ENCODE measurements around the gene SAMD13. TPM values are rescaled to one million over a fixed set of nuclear protein-coding genes. Genes with fewer than 3 reads are reported as not detected.
A peak's percentile ranks its signal among the peaks of the same experiment; 100 is the strongest.

Gene SAMD13
- total and polyA plus RNA-seq, 7 experiments from 2014 or later, result 0.27 to 0.75 (median 0.43) TPM; not detected in 2

DNA sequence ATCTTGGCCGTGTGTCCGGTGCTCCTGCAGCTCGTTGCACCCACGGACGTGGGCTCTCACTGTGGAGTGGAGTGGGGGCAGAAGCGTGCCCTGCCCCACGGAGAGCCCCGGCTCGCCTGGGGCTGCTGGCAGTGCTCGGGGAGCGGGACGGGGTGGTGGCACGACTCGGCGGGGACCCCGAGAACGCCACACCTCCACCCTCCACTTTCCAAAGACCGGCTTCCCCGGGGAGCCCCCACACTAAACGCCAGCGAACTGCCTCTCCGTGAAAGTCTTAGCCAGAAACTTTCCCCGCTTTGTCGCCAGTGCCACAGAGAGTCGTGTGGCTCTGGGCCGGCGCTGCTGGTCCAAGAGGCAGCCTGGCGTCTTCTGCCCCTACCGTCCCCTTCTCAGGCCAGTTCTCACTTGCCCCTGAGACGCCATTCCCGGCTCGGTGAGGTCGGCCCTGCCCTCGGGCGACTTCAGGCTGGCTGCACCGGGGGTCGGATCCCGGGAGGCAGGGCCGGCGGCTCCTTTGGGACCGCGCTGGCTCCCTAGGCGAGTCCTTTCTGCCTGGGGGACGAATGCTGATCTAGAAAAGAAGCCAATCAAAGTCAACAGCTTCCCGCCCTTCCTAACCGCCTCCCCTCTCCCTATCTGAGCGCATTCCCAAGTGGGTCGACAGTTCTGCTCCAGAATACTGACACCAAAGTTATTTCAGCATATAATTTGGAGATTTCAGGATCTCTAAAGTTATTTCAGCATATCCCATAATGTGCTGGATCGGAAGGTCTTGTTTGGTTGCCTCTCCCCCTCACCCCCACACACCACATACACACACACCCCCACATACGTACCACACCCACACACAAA lies 2.6 kb upstream of the SAMD13 start:
- ATAC-seq (peak; percentile 58), DNase-seq (peak in 7 of 9 donors; percentile 10 to 39 (median 34))
- Mint-ChIP-seq H3K36me3 (peaks cover 0 to 5% (median 0%) of the 10 kb centered on the region in 5 donors), H3K4me1 (peaks cover 18 to 58% (median 46%) of the 10 kb centered on the region in 7 donors), H3K4me3 (peak overlapping the region; percentile 83 to 95 (median 90)), H3K9me3 (peaks cover 0 to 9% (median 2%) of the 10 kb centered on the region in 11 donors), H3K27me3 (peaks cover 0 to 14% (median 6%) of the 10 kb centered on the region in 5 donors), H3K27ac (peak overlapping the region; percentile 77 to 92 (median 79))
- intact Hi-C loops (cut with micrococcal nuclease), result loop anchor here (1.0 to 5.0 kb wide), 9 partner anchors 134 to 1408 kb away; partner anchors contain the start of genes CTBS (in 2 of the 2), C1orf52 (in 1 of the 2), PRKACB (in 1 of the 2) and ZNHIT6 (in 1 of the 2)
- ChIA-PET POLR2A (interaction anchor here (0.7 to 1.6 kb wide), 4 partner anchors 8 to 275 kb away, joined by 3 to 7 read pairs (median 4); partner anchors contain the start of genes CTBS and PRKACB), CTCF (interaction anchor here (0.9 kb wide), 1 partner anchor 138 kb away, joined by 3 read pairs; no protein-coding TSS in a partner anchor)
- Histone ChIP-seq H3K27me3 (ENCODE audit: control insufficient read depth in 2 of 2, insufficient read depth in 2 of 2, low read length in 2 of 2) (no peaks in the 10 kb centered on the region), H3K27ac (ENCODE audit: low read depth, low read length) (peak overlapping the region; percentile 69), H3K4me3 (ENCODE audit: low read length) (peak overlapping the region; percentile 92), H3K36me3 (ENCODE audit: control insufficient read depth in 2 of 3, insufficient read depth in 3 of 3, low read length in 3 of 3) (no peaks in the 10 kb centered on the region), H3K9me3 (ENCODE audit: control insufficient read depth in 2 of 3, low read length in 3 of 3) (no peaks in the 10 kb centered on the region), H3K4me1 (ENCODE audit: control insufficient read depth in 2 of 2, insufficient read depth in 2 of 2, low read length in 2 of 2) (peaks cover 4 to 26% of the 10 kb centered on the region in 2 donors)

DNA sequence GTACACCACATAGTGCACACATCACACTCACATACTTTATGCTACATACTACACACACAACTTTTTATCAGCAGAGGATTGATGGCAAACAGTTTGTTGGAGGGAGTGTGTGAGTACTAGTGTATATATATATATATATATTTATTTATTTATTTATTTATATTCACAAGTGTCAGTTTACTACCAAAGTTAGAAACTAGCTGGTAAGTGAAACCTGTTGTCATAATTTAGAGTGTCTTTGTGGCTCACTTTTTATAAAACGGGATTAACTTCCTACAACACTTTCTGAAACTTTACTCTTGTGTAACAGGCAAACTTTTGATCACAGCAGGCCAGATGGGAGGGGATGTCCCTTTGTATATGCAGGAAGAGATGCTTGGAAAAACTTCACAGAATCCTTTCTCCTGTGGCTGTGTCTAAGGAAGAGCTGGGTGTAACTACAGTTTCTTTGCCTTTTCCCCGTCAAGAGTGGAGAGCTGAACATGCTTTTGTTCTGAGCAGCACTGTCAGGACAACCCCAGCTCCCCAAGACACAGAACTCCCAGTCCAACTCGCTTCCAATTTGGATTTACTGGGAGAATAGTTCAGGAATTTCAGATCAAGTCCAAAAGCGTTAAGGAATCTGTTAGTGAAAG lies 1.9 kb upstream of the SAMD13 start:
- Mint-ChIP-seq H3K9me3 (peaks cover 0 to 9% (median 0%) of the 10 kb centered on the region in 11 donors), H3K4me1 (peaks cover 18 to 58% (median 46%) of the 10 kb centered on the region in 7 donors), H3K4me3 (peak overlapping the region; percentile 83 to 95 (median 90)), H3K36me3 (no peaks in the 10 kb centered on the region), H3K27ac (peak overlapping the region; percentile 11 to 92 (median 77)), H3K27me3 (peaks cover 0 to 11% (median 5%) of the 10 kb centered on the region in 5 donors)
- intact Hi-C loops (cut with micrococcal nuclease), result loop anchor here (2.0 to 10.0 kb wide), 13 partner anchors 133 to 1408 kb away; partner anchors contain the start of genes BCL10 (in 1 of the 2), C1orf52 (in 1 of the 2), CTBS (in 1 of the 2) and PRKACB (in 1 of the 2)
- Histone ChIP-seq H3K36me3 (ENCODE audit: control insufficient read depth in 2 of 3, insufficient read depth in 3 of 3, low read length in 3 of 3) (no peaks in the 10 kb centered on the region), H3K27me3 (ENCODE audit: control insufficient read depth in 2 of 2, insufficient read depth in 2 of 2, low read length in 2 of 2) (no peaks in the 10 kb centered on the region), H3K9me3 (ENCODE audit: control insufficient read depth in 2 of 3, low read length in 3 of 3) (no peaks in the 10 kb centered on the region), H3K27ac (ENCODE audit: low read depth, low read length) (no peak overlapping the region), H3K4me1 (ENCODE audit: control insufficient read depth in 2 of 2, insufficient read depth in 2 of 2, low read length in 2 of 2) (peaks cover 4 to 26% of the 10 kb centered on the region in 2 donors), H3K4me3 (ENCODE audit: low read length) (peak overlapping the region; percentile 92)
- POLR2A ChIA-PET, result interaction anchor here (1.0 kb wide), 1 partner anchor 155 kb away, joined by 4 read pairs; no protein-coding TSS in a partner anchor
- DNase-seq (no peak), ATAC-seq (no peak)
- CTCF ChIA-PET, result no interaction called here

DNA sequence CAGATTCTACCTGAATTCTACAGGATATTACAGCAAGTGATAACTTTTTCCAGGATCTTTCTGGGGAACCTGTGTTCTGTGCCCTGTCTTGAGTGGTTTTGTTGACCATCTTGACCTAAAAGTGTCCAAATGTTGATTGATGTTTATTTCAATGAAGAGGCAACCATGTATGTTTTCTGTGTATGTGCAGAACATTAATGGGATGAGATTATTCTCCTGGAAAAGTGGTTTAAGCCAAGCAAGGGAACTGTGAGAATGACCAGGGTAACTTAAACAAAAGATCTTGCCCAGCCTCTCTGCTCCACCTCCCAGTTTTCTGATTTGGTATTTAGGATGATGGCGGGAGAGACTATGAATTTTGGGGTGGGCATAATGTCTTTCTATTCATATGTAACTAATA lies 1.0 kb upstream of the SAMD13 start:
- Histone ChIP-seq H3K27ac (ENCODE audit: low read depth, low read length) (no peak overlapping the region), H3K4me1 (ENCODE audit: control insufficient read depth in 2 of 2, insufficient read depth in 2 of 2, low read length in 2 of 2) (peaks cover 4 to 26% of the 10 kb centered on the region in 2 donors), H3K27me3 (ENCODE audit: control insufficient read depth in 2 of 2, insufficient read depth in 2 of 2, low read length in 2 of 2) (no peaks in the 10 kb centered on the region), H3K36me3 (ENCODE audit: control insufficient read depth in 2 of 3, insufficient read depth in 3 of 3, low read length in 3 of 3) (no peaks in the 10 kb centered on the region), H3K9me3 (ENCODE audit: control insufficient read depth in 2 of 3, low read length in 3 of 3) (no peaks in the 10 kb centered on the region), H3K4me3 (ENCODE audit: low read length) (no peak overlapping the region)
- ChIA-PET POLR2A (interaction anchor here (3.0 kb wide), 1 partner anchor 156 kb away, joined by 19 read pairs; the partner anchor contains the start of gene PRKACB), CTCF (no interaction called here)
- intact Hi-C loops (cut with micrococcal nuclease), result loop anchor here (2.0 to 10.0 kb wide), 8 partner anchors 156 to 977 kb away; partner anchors contain the start of genes BCL10 (in 1 of the 2), PRKACB (in 1 of the 2) and SYDE2 (in 1 of the 2)
- peaks cover 0 to 11% (median 0%) of the 10 kb centered on the region in 5 donors for H3K27me3 Mint-ChIP-seq
- DNase-seq (no peak), ATAC-seq (no peak)
- H3K27ac Mint-ChIP-seq, result no peak overlapping the region
- peak overlapping the region in 2 of 10 donors; percentile 79 for H3K4me3 Mint-ChIP-seq
- no peaks in the 10 kb centered on the region for H3K36me3 Mint-ChIP-seq
- peaks cover 18 to 58% (median 46%) of the 10 kb centered on the region in 7 donors for H3K4me1 Mint-ChIP-seq
- peaks cover 0 to 5% (median 0%) of the 10 kb centered on the region in 11 donors for H3K9me3 Mint-ChIP-seq

DNA sequence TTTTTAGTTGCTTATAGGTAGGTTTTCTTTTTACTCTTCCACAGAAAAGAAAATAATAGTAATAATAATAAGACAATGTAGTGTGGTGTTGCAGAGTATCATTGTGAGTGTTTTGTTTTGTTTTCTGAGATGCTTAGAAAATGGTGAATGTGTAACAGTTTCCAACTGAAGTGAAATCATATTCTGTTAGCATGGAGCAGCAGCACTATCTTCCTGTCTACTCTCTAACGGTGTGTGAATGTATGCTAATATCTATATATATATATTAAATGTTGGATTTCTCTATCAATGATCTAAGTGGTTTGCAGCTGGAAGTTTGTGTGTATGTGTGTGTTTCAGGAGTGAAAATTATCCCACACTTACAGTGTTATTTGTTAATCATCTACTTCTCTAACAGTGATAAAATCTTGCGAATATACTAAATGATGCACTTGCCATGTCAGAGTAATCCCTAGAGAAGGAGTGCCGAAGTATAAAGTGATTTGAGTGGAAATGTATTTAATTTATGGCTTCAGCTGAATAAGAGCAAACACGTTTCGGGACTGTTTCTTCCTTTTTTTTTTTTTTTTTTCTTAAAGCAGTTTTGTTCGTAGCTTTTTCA lies 377 bp downstream of the SAMD13 start:
- ATAC-seq (no peak), DNase-seq (no peak)
- H3K4me1 ChIP-seq (ENCODE audit: control insufficient read depth in 2 of 2, insufficient read depth in 2 of 2, low read length in 2 of 2), result peaks cover 4 to 26% of the 10 kb centered on the region in 2 donors
- intact Hi-C loops (cut with micrococcal nuclease), result loop anchor here (1.0 to 10.0 kb wide), 11 partner anchors 157 to 975 kb away; partner anchors contain the start of genes PRKACB (in 2 of the 2), BCL10 (in 1 of the 2), GNG5 (in 1 of the 2) and SPATA1 (in 1 of the 2)
- no peaks in the 10 kb centered on the region for H3K36me3 ChIP-seq (ENCODE audit: control insufficient read depth in 2 of 3, insufficient read depth in 3 of 3, low read length in 3 of 3)
- peaks cover 0 to 5% (median 0%) of the 10 kb centered on the region in 5 donors for H3K27me3 Mint-ChIP-seq
- ChIA-PET CTCF (interaction anchor here (0.6 to 1.0 kb wide), 2 partner anchors 12 to 27 kb away, joined by 3 to 4 read pairs; no protein-coding TSS in a partner anchor), POLR2A (interaction anchor here (0.9 to 3.0 kb wide), 4 partner anchors 12 to 157 kb away, joined by 3 to 19 read pairs (median 4); partner anchors contain the start of gene PRKACB)
- peak overlapping the region in 8 of 9 donors; percentile 65 to 92 (median 78) for H3K27ac Mint-ChIP-seq
- peaks cover 0 to 3% (median 1%) of the 10 kb centered on the region in 11 donors for H3K9me3 Mint-ChIP-seq
- H3K4me1 Mint-ChIP-seq, result peaks cover 18 to 58% (median 46%) of the 10 kb centered on the region in 7 donors
- H3K4me3 Mint-ChIP-seq, result peak overlapping the region; percentile 63 to 92 (median 80)
- H3K9me3 ChIP-seq (ENCODE audit: control insufficient read depth in 2 of 3, low read length in 3 of 3), result no peaks in the 10 kb centered on the region
- peaks cover 0 to 2% (median 0%) of the 10 kb centered on the region in 5 donors for H3K36me3 Mint-ChIP-seq
- H3K27me3 ChIP-seq (ENCODE audit: control insufficient read depth in 2 of 2, insufficient read depth in 2 of 2, low read length in 2 of 2), result no peaks in the 10 kb centered on the region
- peak overlapping the region; percentile 25 for H3K4me3 ChIP-seq (ENCODE audit: low read length)
- H3K27ac ChIP-seq (ENCODE audit: low read depth, low read length), result no peak overlapping the region

DNA sequence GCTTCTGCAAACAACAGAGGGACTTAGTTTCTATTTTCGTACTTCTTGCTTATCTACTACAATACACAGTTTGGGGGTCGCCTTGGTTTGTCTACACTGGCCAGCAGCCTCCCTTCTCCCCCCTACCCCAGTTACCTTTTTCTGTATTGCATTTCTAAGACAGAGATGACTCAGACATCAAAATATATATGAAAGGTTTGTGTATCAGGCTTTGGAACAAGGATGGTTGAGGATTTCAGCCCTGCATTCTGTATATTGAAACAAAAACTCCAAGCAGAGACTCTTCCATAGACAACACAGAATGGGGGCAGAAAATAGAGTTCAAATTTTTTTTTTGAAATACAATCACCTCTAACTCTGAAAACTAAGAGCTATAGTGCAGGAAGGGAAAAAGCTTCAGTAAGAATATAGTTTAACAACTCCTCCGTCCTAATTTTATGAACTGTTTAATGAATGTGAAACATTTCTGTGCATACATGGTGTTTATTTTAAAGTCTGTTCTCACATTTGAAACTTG lies 1.9 kb downstream of the SAMD13 start:
- no peak for ATAC-seq
- H3K27me3 Mint-ChIP-seq, result peaks cover 0 to 3% (median 0%) of the 10 kb centered on the region in 5 donors
- H3K27me3 ChIP-seq (ENCODE audit: control insufficient read depth in 2 of 2, insufficient read depth in 2 of 2, low read length in 2 of 2), result no peaks in the 10 kb centered on the region
- peak overlapping the region; percentile 58 to 92 (median 80) for H3K4me3 Mint-ChIP-seq
- intact Hi-C loops (cut with micrococcal nuclease), result loop anchor here (2.0 to 10.0 kb wide), 8 partner anchors 211 to 974 kb away; partner anchors contain the start of genes BCL10 (in 1 of the 2), SSX2IP (in 1 of the 2) and SYDE2 (in 1 of the 2)
- POLR2A ChIA-PET, result interaction anchor here (0.6 to 3.0 kb wide), 3 partner anchors 9 to 159 kb away, joined by 3 to 19 read pairs (median 4); partner anchors contain the start of gene PRKACB
- peak overlapping the region; percentile 33 to 92 (median 76) for H3K27ac Mint-ChIP-seq
- peaks cover 0 to 19% of the 10 kb centered on the region in 2 donors for H3K4me1 ChIP-seq (ENCODE audit: control insufficient read depth in 2 of 2, insufficient read depth in 2 of 2, low read length in 2 of 2)
- peak overlapping the region; percentile 27 for H3K27ac ChIP-seq (ENCODE audit: low read depth, low read length)
- peaks cover 5 to 17% (median 8%) of the 10 kb centered on the region in 11 donors for H3K9me3 Mint-ChIP-seq
- CTCF ChIA-PET, result interaction anchor here (1.1 kb wide), 1 partner anchor 130 kb away, joined by 4 read pairs; no protein-coding TSS in a partner anchor
- peak overlapping the region; percentile 25 for H3K4me3 ChIP-seq (ENCODE audit: low read length)
- no peak for DNase-seq
- H3K36me3 ChIP-seq (ENCODE audit: control insufficient read depth in 2 of 3, insufficient read depth in 3 of 3, low read length in 3 of 3), result no peaks in the 10 kb centered on the region
- peaks cover 13 to 46% (median 38%) of the 10 kb centered on the region in 7 donors for H3K4me1 Mint-ChIP-seq
- peaks cover 2 to 10% (median 7%) of the 10 kb centered on the region in 5 donors for H3K36me3 Mint-ChIP-seq
- H3K9me3 ChIP-seq (ENCODE audit: control insufficient read depth in 2 of 3, low read length in 3 of 3), result peaks cover 0 to 6% (median 0%) of the 10 kb centered on the region in 3 experiments

Data from naive thymus-derived CD4-positive, alpha-beta T cell (primary cell).